ENCODE results near the gene XRN1. TPM values are rescaled to one million over a fixed set of nuclear protein-coding genes. Genes with fewer than 3 reads are reported as not detected.

Gene XRN1
- total RNA-seq, 1 experiment from 2014 or later, result 45.3 TPM

- Histone ChIP-seq H3K27ac (no peak overlapping the region), H3K4me3 (no peak overlapping the region), H3K4me1 (replicated peaks; ENCODE audit: insufficient read depth) (peaks cover 30% of the 10 kb centered on the region), H2AFZ (no peak overlapping the region), H3K36me3 (ENCODE audit: low read depth) (no peaks in the 10 kb centered on the region), H4K20me1 (ENCODE audit: insufficient read depth) (no peaks in the 10 kb centered on the region), H3K9me3 (ENCODE audit: insufficient read depth, low read depth) (no peaks in the 10 kb centered on the region), H3K27me3 (ENCODE audit: insufficient read depth, low read depth) (no peaks in the 10 kb centered on the region), H3K4me2 (no peak overlapping the region), H3K79me2 (ENCODE audit: low read depth) (no peaks in the 10 kb centered on the region), H3K9me2 (ENCODE audit: insufficient read depth) (no peaks in the 10 kb centered on the region), H3F3A (ENCODE audit: insufficient read depth, low read depth) (peaks cover 10% of the 10 kb centered on the region)
- ChIA-PET POLR2A (ENCODE audit: unreplicated experiment) (no interaction called here), CTCF (no interaction called here)
- no TSS peak for BruUV-seq (replicated peaks)
- intact Hi-C loops (cut with micrococcal nuclease; ENCODE audit: unreplicated experiment), result no loop called here
- DNase-seq, result no peak
- TF ChIP-seq EZH2 (IDR thresholded peaks at IDR 0.05; ENCODE audit: low read depth), result no peak
- TF ChIP-seq, protein P1, sequence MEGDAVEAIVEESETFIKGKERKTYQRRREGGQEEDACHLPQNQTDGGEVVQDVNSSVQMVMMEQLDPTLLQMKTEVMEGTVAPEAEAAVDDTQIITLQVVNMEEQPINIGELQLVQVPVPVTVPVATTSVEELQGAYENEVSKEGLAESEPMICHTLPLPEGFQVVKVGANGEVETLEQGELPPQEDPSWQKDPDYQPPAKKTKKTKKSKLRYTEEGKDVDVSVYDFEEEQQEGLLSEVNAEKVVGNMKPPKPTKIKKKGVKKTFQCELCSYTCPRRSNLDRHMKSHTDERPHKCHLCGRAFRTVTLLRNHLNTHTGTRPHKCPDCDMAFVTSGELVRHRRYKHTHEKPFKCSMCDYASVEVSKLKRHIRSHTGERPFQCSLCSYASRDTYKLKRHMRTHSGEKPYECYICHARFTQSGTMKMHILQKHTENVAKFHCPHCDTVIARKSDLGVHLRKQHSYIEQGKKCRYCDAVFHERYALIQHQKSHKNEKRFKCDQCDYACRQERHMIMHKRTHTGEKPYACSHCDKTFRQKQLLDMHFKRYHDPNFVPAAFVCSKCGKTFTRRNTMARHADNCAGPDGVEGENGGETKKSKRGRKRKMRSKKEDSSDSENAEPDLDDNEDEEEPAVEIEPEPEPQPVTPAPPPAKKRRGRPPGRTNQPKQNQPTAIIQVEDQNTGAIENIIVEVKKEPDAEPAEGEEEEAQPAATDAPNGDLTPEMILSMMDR (conservative IDR thresholded peaks at IDR 0.05), result no peak
Observed at GRCh38 chr3:142276781-142277180, 171.1 kb downstream of the XRN1 start.

GRCh38 chr3:142275856-142276255 lies 172.0 kb downstream of the XRN1 start:
- Histone ChIP-seq H4K20me1 (ENCODE audit: insufficient read depth) (no peaks in the 10 kb centered on the region), H3K79me2 (ENCODE audit: low read depth) (no peaks in the 10 kb centered on the region), H3K27me3 (ENCODE audit: insufficient read depth, low read depth) (no peaks in the 10 kb centered on the region), H3K4me1 (replicated peaks; ENCODE audit: insufficient read depth) (peaks cover 30% of the 10 kb centered on the region), H3K36me3 (ENCODE audit: low read depth) (no peaks in the 10 kb centered on the region), H3K27ac (0 out of 2 replicates have a peak overlapping the region, but pooled peaks have one; percentile 18), H3F3A (ENCODE audit: insufficient read depth, low read depth) (peaks cover 10% of the 10 kb centered on the region), H3K4me3 (no peak overlapping the region), H3K4me2 (peak overlapping the region; percentile 49), H3K9me2 (ENCODE audit: insufficient read depth) (no peaks in the 10 kb centered on the region), H2AFZ (no peak overlapping the region; the same call in 1 of the 2 replicates), H3K9me3 (ENCODE audit: insufficient read depth, low read depth) (no peaks in the 10 kb centered on the region)
- DNase-seq, result peak in 1 of 2 experiments; percentile 90
- intact Hi-C loops (cut with micrococcal nuclease; ENCODE audit: unreplicated experiment), result no loop called here
- ChIA-PET POLR2A (ENCODE audit: unreplicated experiment) (no interaction called here), CTCF (no interaction called here)
- BruUV-seq (replicated peaks), result no TSS peak
- no peak for TF ChIP-seq EZH2 (IDR thresholded peaks at IDR 0.05; ENCODE audit: low read depth)
- TF ChIP-seq, protein P1 (conservative IDR thresholded peaks at IDR 0.05), result no peak

DNA sequence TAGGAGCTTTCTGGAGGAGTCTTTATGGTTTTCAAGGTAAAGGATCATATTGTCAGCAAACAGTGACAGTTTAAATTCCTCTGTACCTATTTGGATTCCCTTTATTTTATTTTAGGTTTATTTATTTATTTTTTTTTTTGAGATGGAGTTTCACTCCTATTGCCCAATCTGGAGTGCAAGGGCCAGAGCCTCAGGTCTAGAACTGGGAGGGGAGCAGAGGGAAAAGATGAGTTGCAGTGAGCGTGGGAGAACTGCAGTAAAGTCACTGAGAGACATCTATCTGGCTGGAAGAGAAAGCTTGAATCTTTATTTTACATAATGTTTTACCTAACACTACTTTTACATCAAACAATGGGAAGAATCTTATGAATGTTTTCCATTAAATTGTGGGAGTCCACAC lies 172.9 kb downstream of the XRN1 start:
- Histone ChIP-seq H3K9me3 (ENCODE audit: insufficient read depth, low read depth) (no peaks in the 10 kb centered on the region), H3K27ac (no peak overlapping the region), H3K4me1 (replicated peaks; ENCODE audit: insufficient read depth) (peaks cover 30% of the 10 kb centered on the region), H3K79me2 (ENCODE audit: low read depth) (no peaks in the 10 kb centered on the region), H4K20me1 (ENCODE audit: insufficient read depth) (no peaks in the 10 kb centered on the region), H3K27me3 (ENCODE audit: insufficient read depth, low read depth) (no peaks in the 10 kb centered on the region), H3F3A (ENCODE audit: insufficient read depth, low read depth) (peaks cover 10% of the 10 kb centered on the region), H2AFZ (no peak overlapping the region), H3K4me2 (no peak overlapping the region), H3K9me2 (ENCODE audit: insufficient read depth) (no peaks in the 10 kb centered on the region), H3K36me3 (ENCODE audit: low read depth) (no peaks in the 10 kb centered on the region), H3K4me3 (no peak overlapping the region)
- BruUV-seq (replicated peaks), result no TSS peak
- no peak for DNase-seq
- intact Hi-C loops (cut with micrococcal nuclease; ENCODE audit: unreplicated experiment), result no loop called here
- POLR2A ChIA-PET (ENCODE audit: unreplicated experiment), result no interaction called here
- TF ChIP-seq, protein P1 (conservative IDR thresholded peaks at IDR 0.05), result no peak
- TF ChIP-seq EZH2 (IDR thresholded peaks at IDR 0.05; ENCODE audit: low read depth), result no peak
- CTCF ChIA-PET, result no interaction called here

Measured in PC-9 (cell line).